H9 (cell line): Measurements from ENCODE around the gene N4BP2. TPM values are rescaled to one million over a fixed set of nuclear protein-coding genes. Genes with fewer than 3 reads are reported as not detected.

Experiments used
- DNase-seq: peaks from one replicate; pipeline ENCODE4 v3.0.0-alpha.2; 2017
- H2AFZ ChIP-seq: one replicate; pipeline ENCODE4 v1.6.1; 2013; ENCODE audit warnings: mild to moderate bottlenecking, low read length, control low read depth, moderate library complexity
- H2AK5ac ChIP-seq: 2 replicates; pipeline ENCODE4 v1.6.1; 2013; ENCODE audit warnings: low read length, control low read depth, mixed read lengths; ENCODE audit not compliant: insufficient read length
- H2BK120ac ChIP-seq: one replicate; pipeline ENCODE4 v1.6.1; 2013; ENCODE audit warnings: low read depth, mild to moderate bottlenecking, low read length, control low read depth, inconsistent platforms; ENCODE audit not compliant: poor library complexity, severe bottlenecking
- H2BK12ac ChIP-seq: 2 replicates; pipeline ENCODE4 v1.6.1; 2013; ENCODE audit warnings: low read length, control low read depth, mixed read lengths, low read depth; ENCODE audit not compliant: insufficient read length
- H2BK15ac ChIP-seq: 2 replicates; pipeline ENCODE4 v1.6.1; 2013; ENCODE audit warnings: low read depth, low read length, control low read depth
- H2BK20ac ChIP-seq: one replicate; pipeline ENCODE4 v1.6.1; 2013; ENCODE audit warnings: low read depth, mild to moderate bottlenecking, low read length, control low read depth, inconsistent platforms; ENCODE audit not compliant: poor library complexity, severe bottlenecking
- H2BK5ac ChIP-seq: 2 replicates; pipeline ENCODE4 v1.6.1; 2013; ENCODE audit warnings: low read length, control low read depth, mixed read lengths; ENCODE audit not compliant: insufficient read length
- H3K14ac ChIP-seq: 2 replicates; pipeline ENCODE4 v1.6.1; 2013; ENCODE audit warnings: low read length, control low read depth; ENCODE audit not compliant: insufficient read depth
- H3K18ac ChIP-seq: 2 replicates; pipeline ENCODE4 v1.6.1; 2013; ENCODE audit warnings: low read depth, mild to moderate bottlenecking, mixed read lengths, low read length, control low read depth; ENCODE audit not compliant: insufficient read length
- H3K23ac ChIP-seq: 2 replicates; pipeline ENCODE4 v1.6.1; 2013; ENCODE audit warnings: low read length, control low read depth, mixed read lengths, low read depth; ENCODE audit not compliant: insufficient read length
- H3K23me2 ChIP-seq: 2 replicates; pipeline ENCODE4 v1.6.1; 2013; ENCODE audit warnings: low read depth, mild to moderate bottlenecking, mixed read lengths, low read length, control low read depth; ENCODE audit not compliant: insufficient read length, poor library complexity, severe bottlenecking
- H3K27ac ChIP-seq: 2 replicates; pipeline ENCODE4 v1.5.1; 2013; ENCODE audit warnings: low read length, control low read depth, mixed read lengths, low read depth; ENCODE audit not compliant: insufficient read length
- H3K27me3 ChIP-seq: 2 replicates; pipeline ENCODE4 v1.6.1; 2013; ENCODE audit warnings: low read length, control low read depth, inconsistent platforms; ENCODE audit not compliant: insufficient read depth
- H3K4ac ChIP-seq: 2 replicates; pipeline ENCODE4 v1.6.1; 2013; ENCODE audit warnings: low read depth, mild to moderate bottlenecking, control low read depth, inconsistent platforms, low read length, moderate library complexity
- H3K4me1 ChIP-seq: 2 replicates; pipeline ENCODE4 v1.6.1; 2013; ENCODE audit warnings: low read length, control low read depth, inconsistent platforms; ENCODE audit not compliant: insufficient read depth
- H3K4me2 ChIP-seq: 2 replicates; pipeline ENCODE4 v1.6.1; 2013; ENCODE audit warnings: low read length, control low read depth, mixed read lengths; ENCODE audit not compliant: insufficient read length, insufficient read depth
- H3K56ac ChIP-seq: 2 replicates; pipeline ENCODE4 v1.6.1; 2013; ENCODE audit warnings: low read depth, mild to moderate bottlenecking, mixed read lengths, low read length, control low read depth; ENCODE audit not compliant: insufficient read length
- H3K79me1 ChIP-seq: 2 replicates; pipeline ENCODE4 v1.6.1; 2013; ENCODE audit warnings: low read depth, mild to moderate bottlenecking, moderate library complexity, low read length, control low read depth, inconsistent platforms; ENCODE audit not compliant: insufficient read depth, poor library complexity, severe bottlenecking
- H3K79me2 ChIP-seq: 2 replicates; pipeline ENCODE4 v1.6.1; 2013; ENCODE audit warnings: low read length, control low read depth, inconsistent platforms; ENCODE audit not compliant: insufficient read depth
- H3K9ac ChIP-seq: 2 replicates; pipeline ENCODE4 v1.6.1; 2013; ENCODE audit warnings: low read length, control low read depth, mixed read lengths; ENCODE audit not compliant: insufficient read length; ENCODE audit errors: extremely low read depth
- H3K9me3 ChIP-seq: one replicate; pipeline ENCODE4 v1.6.1; 2013; ENCODE audit warnings: low read depth, low read length, inconsistent platforms; ENCODE audit not compliant: control insufficient read depth
- H3T11ph ChIP-seq: one replicate; pipeline ENCODE4 v1.6.1; 2013; ENCODE audit warnings: mild to moderate bottlenecking, low read length, control low read depth, inconsistent platforms
- H4K20me1 ChIP-seq: one replicate; pipeline ENCODE4 v1.6.1; 2013; ENCODE audit not compliant: control insufficient read depth, insufficient read length, insufficient read depth
- H4K5ac ChIP-seq: 2 replicates; pipeline ENCODE4 v1.6.1; 2013; ENCODE audit warnings: low read depth, mild to moderate bottlenecking, mixed read lengths, low read length, control low read depth; ENCODE audit not compliant: insufficient read length
- H4K8ac ChIP-seq: replicated peaks from 2 replicates; pipeline ENCODE4 v1.6.1; 2013; ENCODE audit warnings: low read length, control low read depth, mixed read lengths, low read depth; ENCODE audit not compliant: insufficient read length
- H4K91ac ChIP-seq: 2 replicates; pipeline ENCODE4 v1.6.1; 2013; ENCODE audit warnings: low read depth, mild to moderate bottlenecking, moderate library complexity, mixed read lengths, low read length, control low read depth; ENCODE audit not compliant: insufficient read length
- H3K27ac Mint-ChIP-seq, 3 experiments: 2 replicates in 2 of 3; 3 replicates in 1 of 3; pipeline ENCODE4 v1.8.0; 2020 to 2021; ENCODE audit warnings: mixed read lengths in 3 of 3, mild to moderate bottlenecking in 1 of 3, moderate library complexity in 1 of 3
- H3K27me3 Mint-ChIP-seq: 2 replicates; pipeline ENCODE4 v1.8.0; 2021; ENCODE audit warnings: low read depth, mild to moderate bottlenecking, moderate library complexity, mixed read lengths
- H3K36me3 Mint-ChIP-seq, 3 experiments: 2 replicates in 2 of 3; 3 replicates in 1 of 3; pipeline ENCODE4 v1.8.0; 2020 to 2021; ENCODE audit warnings: low read depth in 3 of 3, mixed read lengths in 3 of 3; ENCODE audit not compliant: insufficient read depth in 1 of 3
- H3K4me1 Mint-ChIP-seq, 2 experiments: 2 replicates each; pipeline ENCODE4 v1.8.0; 2020; ENCODE audit warnings: mixed read lengths in 2 of 2
- H3K4me3 Mint-ChIP-seq, 2 experiments: 2 replicates in 1 of 2; 3 replicates in 1 of 2; pipeline ENCODE4 v1.8.0; 2020 to 2021; ENCODE audit warnings: mild to moderate bottlenecking in 2 of 2, mixed read lengths in 2 of 2, moderate library complexity in 1 of 2
- H3K9me3 Mint-ChIP-seq, 2 experiments: 2 replicates in 1 of 2; 3 replicates in 1 of 2; pipeline ENCODE4 v1.8.0; 2020; ENCODE audit warnings: mild to moderate bottlenecking in 2 of 2, mixed read lengths in 2 of 2, moderate library complexity in 1 of 2
- WGBS: extraction: QIAGEN DNeasy Blood & Tissue Kit; methylation state at CpG from one replicate; pipeline ENCODE4 v1.1.7; 2013; ENCODE audit warnings: missing lambda C conversion rate, low lambda C conversion rate, mixed read lengths; ENCODE audit not compliant: insufficient read length; ENCODE audit errors: extremely low coverage; 5-methylcytosine and 5-hydroxymethylcytosine counted together
- total RNA-seq: library from RNA; stranded (reverse); gene quantifications from 2 replicates; pipeline ENCODE4 v1.2.1, GENCODE V29; 2021
- TF ChIP-seq, protein P1 (sequence below): fragments of 200-600 bp; sonication (generic); conservative IDR thresholded peaks from 3 replicates; pipeline ENCODE4 v1.8.0; 2021; ENCODE audit warnings: antibody characterized with exemption, mild to moderate bottlenecking

N4BP2 gene
- total RNA-seq, 1 experiment from 2014 or later: 35.0 TPM

DNA sequence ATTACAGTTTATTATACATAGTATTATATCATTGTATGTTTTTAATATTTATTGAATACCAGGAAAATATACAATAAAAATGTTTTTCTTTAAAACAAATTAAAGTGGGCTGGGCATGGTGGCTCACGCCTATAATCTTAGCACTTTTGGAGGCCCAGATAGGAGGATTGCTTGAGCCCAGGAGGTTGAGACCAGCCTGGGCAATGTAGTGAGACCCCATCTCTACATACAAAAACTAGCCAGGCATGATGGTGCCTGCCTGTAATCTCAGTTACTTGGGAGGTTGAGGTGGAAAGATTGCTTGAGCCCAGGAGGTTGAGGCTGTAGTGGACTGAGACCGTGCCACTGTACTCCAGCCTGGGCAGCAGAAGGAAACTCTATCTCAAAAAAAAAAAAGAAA is 40.6 kb upstream of the N4BP2 start:
- no peak overlapping the region for H3K4me3 Mint-ChIP-seq
- Histone ChIP-seq H2BK12ac (no peak overlapping the region), H3K4me1 (no peaks in the 10 kb centered on the region), H3K27me3 (no peaks in the 10 kb centered on the region), H3K56ac (no peak overlapping the region), H3K27ac (no peak overlapping the region), H2AK5ac (no peak overlapping the region), H2BK15ac (no peak overlapping the region), H4K91ac (no peak overlapping the region), H2BK5ac (no peak overlapping the region), H3T11ph (no peak overlapping the region), H4K20me1 (no peaks in the 10 kb centered on the region), H3K4me2 (no peak overlapping the region), H3K23ac (no peak overlapping the region), H2BK20ac (no peak overlapping the region), H4K5ac (no peak overlapping the region), H3K79me2 (no peaks in the 10 kb centered on the region), H3K4ac (no peak overlapping the region), H4K8ac (no peak overlapping the region), H3K79me1 (no peaks in the 10 kb centered on the region), H2AFZ (no peak overlapping the region), H3K18ac (no peak overlapping the region), H3K14ac (no peak overlapping the region), H3K9ac (no peak overlapping the region), H2BK120ac (no peak overlapping the region), H3K9me3 (no peaks in the 10 kb centered on the region), H3K23me2 (no peaks in the 10 kb centered on the region)
- no peak for DNase-seq
- no peaks in the 10 kb centered on the region for H3K9me3 Mint-ChIP-seq
- H3K27ac Mint-ChIP-seq: no peak overlapping the region
- H3K27me3 Mint-ChIP-seq: peaks cover 1% of the 10 kb centered on the region
- TF ChIP-seq, protein P1, sequence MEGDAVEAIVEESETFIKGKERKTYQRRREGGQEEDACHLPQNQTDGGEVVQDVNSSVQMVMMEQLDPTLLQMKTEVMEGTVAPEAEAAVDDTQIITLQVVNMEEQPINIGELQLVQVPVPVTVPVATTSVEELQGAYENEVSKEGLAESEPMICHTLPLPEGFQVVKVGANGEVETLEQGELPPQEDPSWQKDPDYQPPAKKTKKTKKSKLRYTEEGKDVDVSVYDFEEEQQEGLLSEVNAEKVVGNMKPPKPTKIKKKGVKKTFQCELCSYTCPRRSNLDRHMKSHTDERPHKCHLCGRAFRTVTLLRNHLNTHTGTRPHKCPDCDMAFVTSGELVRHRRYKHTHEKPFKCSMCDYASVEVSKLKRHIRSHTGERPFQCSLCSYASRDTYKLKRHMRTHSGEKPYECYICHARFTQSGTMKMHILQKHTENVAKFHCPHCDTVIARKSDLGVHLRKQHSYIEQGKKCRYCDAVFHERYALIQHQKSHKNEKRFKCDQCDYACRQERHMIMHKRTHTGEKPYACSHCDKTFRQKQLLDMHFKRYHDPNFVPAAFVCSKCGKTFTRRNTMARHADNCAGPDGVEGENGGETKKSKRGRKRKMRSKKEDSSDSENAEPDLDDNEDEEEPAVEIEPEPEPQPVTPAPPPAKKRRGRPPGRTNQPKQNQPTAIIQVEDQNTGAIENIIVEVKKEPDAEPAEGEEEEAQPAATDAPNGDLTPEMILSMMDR: no peak
- no CpG with 5 or more reads among the region's 2 CpGs for WGBS
- no peaks in the 10 kb centered on the region; a peak in 1 of 7 replicates for H3K36me3 Mint-ChIP-seq
- H3K4me1 Mint-ChIP-seq: no peaks in the 10 kb centered on the region
